Heart left ventricle (tissue), 13 donors: ENCODE data around the gene TECR.

ENCODE experiments used
- CTCF ChIP-seq, 12 donors: fragments of 200-600 bp; sonication (generic) in 4 of 12; IDR thresholded peaks; one replicate each; pipeline versions ENCODE4 v1.5.0 to v1.8.0; 2018 to 2022; ENCODE audit warnings: antibody characterized with exemption in 12 of 12, mild to moderate bottlenecking in 5 of 12
- POLR2A ChIP-seq, 2 donors: fragments of 450-650 bp; IDR thresholded peaks; one replicate each; pipeline ENCODE4 v1.6.1; 2017; ENCODE audit warnings: antibody characterized with exemption in 2 of 2, mild to moderate bottlenecking in 2 of 2, moderate library complexity in 2 of 2
- donor health status: ischemic (EF 13 %, LVEDD 7.1; RV severe dilation, severe dysfunction).
- donor health status: DM: no; HTN: yes; CAD: no.
- donor health status: DM: no; HTN: no; CAD: no.
- donor health status: ischemic (EF 25% LVEDD 6.9; RV normal size, moderate dysfunction).
- donor health status: ischemic (EF 25% LVEDD 5.7; RV mildly dilated, moderate dysfunction).
- donor health status: ischemic (EF 35%, LVEDD 5.7; RV mildly dilated, moderate dysfunction).
- donor health status: nonischemic (EF 11% LVEDD 7.7; RV severe dilation, severe dysfunction).
- donor health status: DM: yes; HTN: yes; CAD: no.
- donor health status: PGD.
- donor health status: ischemic (EF 29% LVEDD 5.4; RV normal size, mild dysfunction).
- donor health status: nonischemic (EF 23%, LVEDD 6.1; RV moderate dilation, normal function).

- TF ChIP-seq CTCF (IDR thresholded peaks at IDR 0.05) (no peak), POLR2A (IDR thresholded peaks at IDR 0.05) (no peak)
Observed at GRCh38 chr19:14520543-14520942, 8.9 kb upstream of the TECR start.
